HG03139 (cell line): Measurements from ENCODE around the gene SUCNR1.

Experiments
- ATAC-seq: cut with Tn5 transposase; IDR thresholded peaks from one replicate; pipeline ENCODE4 v1.9.1; 2021; ENCODE audit not compliant: unreplicated experiment

Gene SUCNR1

GRCh38 chr3:151933234-151933853, 59.9 kb downstream of the SUCNR1 start:
- no peak for ATAC-seq
